Measurements from ENCODE around the gene NEFH.
"Not testable (repeated sequence)": the region's sequence is repeated elsewhere in the genome, so short reads cannot be mapped to it uniquely, and the experiment has no call there.

The NEFH gene

GRCh38 chr22:29487426-29487986, 7.5 kb downstream of the NEFH start:
- in situ Hi-C loops (cut with HindIII; ENCODE audit: low sequenced_read_pairs): no loop called here
- H3K4me3 ChIP-seq (ENCODE audit: low read depth, low read length): no peak overlapping the region
- TF ChIP-seq, protein P1, sequence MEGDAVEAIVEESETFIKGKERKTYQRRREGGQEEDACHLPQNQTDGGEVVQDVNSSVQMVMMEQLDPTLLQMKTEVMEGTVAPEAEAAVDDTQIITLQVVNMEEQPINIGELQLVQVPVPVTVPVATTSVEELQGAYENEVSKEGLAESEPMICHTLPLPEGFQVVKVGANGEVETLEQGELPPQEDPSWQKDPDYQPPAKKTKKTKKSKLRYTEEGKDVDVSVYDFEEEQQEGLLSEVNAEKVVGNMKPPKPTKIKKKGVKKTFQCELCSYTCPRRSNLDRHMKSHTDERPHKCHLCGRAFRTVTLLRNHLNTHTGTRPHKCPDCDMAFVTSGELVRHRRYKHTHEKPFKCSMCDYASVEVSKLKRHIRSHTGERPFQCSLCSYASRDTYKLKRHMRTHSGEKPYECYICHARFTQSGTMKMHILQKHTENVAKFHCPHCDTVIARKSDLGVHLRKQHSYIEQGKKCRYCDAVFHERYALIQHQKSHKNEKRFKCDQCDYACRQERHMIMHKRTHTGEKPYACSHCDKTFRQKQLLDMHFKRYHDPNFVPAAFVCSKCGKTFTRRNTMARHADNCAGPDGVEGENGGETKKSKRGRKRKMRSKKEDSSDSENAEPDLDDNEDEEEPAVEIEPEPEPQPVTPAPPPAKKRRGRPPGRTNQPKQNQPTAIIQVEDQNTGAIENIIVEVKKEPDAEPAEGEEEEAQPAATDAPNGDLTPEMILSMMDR (IDR thresholded peaks at IDR 0.05; ENCODE audit: low read depth, low read length, missing control alignments): no peak
- no peak for DNase-seq (ENCODE audit: low read depth)

DNA sequence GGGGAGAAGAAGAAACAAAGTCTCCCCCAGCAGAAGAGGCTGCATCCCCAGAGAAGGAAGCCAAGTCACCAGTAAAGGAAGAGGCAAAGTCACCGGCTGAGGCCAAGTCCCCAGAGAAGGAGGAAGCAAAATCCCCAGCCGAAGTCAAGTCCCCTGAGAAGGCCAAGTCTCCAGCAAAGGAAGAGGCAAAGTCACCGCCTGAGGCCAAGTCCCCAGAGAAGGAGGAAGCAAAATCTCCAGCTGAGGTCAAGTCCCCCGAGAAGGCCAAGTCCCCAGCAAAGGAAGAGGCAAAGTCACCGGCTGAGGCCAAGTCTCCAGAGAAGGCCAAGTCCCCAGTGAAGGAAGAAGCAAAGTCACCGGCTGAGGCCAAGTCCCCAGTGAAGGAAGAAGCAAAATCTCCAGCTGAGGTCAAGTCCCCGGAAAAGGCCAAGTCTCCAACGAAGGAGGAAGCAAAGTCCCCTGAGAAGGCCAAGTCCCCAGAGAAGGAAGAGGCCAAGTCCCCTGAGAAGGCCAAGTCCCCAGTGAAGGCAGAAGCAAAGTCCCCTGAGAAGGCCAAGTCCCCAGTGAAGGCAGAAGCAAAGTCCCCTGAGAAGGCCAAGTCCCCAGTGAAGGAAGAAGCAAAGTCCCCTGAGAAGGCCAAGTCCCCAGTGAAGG, 9.2 kb downstream of the NEFH start:
- in situ Hi-C loops (cut with HindIII; ENCODE audit: low sequenced_read_pairs); DNase-seq (ENCODE audit: low read depth); H3K4me3 ChIP-seq (ENCODE audit: low read depth, low read length): not testable (repeated sequence)

GRCh38 chr22:29491012-29491411, 11.0 kb downstream of the NEFH start:
- TF ChIP-seq, protein P1 (IDR thresholded peaks at IDR 0.05; ENCODE audit: low read depth, low read length, missing control alignments): no peak
- DNase-seq (ENCODE audit: low read depth): no peak
- in situ Hi-C loops (cut with HindIII; ENCODE audit: low sequenced_read_pairs): no loop called here
- no peak overlapping the region for H3K4me3 ChIP-seq (ENCODE audit: low read depth, low read length)

DNA sequence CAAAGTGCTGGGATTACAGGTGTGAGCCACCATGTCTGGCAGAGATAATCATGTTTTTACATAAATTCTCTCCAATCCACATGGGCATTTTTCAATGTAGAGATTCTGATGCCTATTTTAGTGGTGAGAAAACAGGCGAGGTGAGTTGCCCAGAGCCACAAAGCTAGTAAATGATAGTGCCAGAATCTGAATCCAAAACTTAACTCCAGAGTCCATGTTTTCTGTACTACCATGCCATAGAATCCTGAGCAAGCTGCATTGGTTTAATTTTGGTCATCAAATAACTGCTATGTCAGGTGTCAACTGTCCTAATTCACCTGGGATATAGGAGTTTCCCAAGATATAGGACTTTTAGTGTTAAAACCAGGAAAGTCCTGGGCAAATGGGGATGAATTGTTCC, 13.6 kb downstream of the NEFH start:
- no peak overlapping the region for H3K4me3 ChIP-seq (ENCODE audit: low read depth, low read length)
- no peak for DNase-seq (ENCODE audit: low read depth)
- in situ Hi-C loops (cut with HindIII; ENCODE audit: low sequenced_read_pairs): no loop called here
- TF ChIP-seq, protein P1 (IDR thresholded peaks at IDR 0.05; ENCODE audit: low read depth, low read length, missing control alignments): no peak

- H3K4me3 ChIP-seq (ENCODE audit: low read depth, low read length): no peak overlapping the region
- TF ChIP-seq, protein P1 (IDR thresholded peaks at IDR 0.05; ENCODE audit: low read depth, low read length, missing control alignments): no peak
- in situ Hi-C loops (cut with HindIII; ENCODE audit: low sequenced_read_pairs): no loop called here
- DNase-seq (ENCODE audit: low read depth): no peak
Observed at GRCh38 chr22:29499852-29500251, 19.8 kb downstream of the NEFH start.

DNA sequence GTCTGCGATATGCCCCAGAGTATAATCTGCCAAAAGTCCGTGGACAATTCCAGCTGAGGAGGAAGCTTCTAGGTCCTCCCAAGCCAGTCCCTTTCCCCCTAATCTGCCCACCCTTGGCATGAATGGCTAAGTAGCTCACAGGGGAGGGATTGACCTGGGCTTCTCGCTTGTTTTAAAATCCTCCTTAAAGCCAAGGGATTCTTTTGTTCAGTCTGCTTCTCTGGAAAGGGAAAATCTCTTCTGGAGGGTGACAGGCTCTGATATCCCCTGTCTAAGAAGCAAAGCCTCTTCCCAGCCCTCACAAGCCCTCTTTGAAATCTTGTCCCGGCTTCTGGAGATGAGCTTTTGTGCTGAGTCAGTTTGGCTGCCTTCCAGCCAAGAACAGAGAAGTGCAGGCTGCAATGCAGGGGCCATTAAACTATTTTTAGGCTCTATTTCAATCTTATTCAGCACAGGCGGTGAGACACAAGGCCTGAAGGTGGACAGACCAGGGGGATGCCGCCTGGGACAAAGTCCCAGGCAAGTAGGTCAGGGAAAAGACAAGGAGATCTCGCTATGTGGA, 23.9 kb downstream of the NEFH start:
- peak; percentile 19 for DNase-seq (ENCODE audit: low read depth)
- TF ChIP-seq, protein P1 (IDR thresholded peaks at IDR 0.05; ENCODE audit: low read depth, low read length, missing control alignments): no peak
- in situ Hi-C loops (cut with HindIII; ENCODE audit: low sequenced_read_pairs): no loop called here

DNA sequence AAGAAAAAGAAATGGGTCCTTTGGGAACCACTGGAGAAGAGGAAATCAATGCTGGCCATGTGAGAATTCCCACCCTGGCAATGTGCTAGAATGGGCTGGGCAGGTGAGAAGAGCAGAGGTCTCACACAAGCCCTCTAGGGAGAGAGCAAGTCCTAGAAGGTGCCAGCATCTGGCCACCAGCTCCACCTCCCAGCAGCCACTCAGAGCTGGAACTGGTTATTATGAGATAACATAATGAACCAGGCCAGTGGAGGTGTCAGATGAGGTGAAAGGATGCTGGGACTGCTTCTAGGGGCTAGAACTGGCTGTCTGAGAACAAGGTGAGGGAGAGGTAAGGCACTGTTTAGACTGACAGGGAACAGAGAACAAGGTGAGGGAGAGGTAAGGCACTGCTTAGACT, 29.3 kb downstream of the NEFH start:
- TF ChIP-seq, protein P1 (IDR thresholded peaks at IDR 0.05; ENCODE audit: low read depth, low read length, missing control alignments): no peak
- DNase-seq (ENCODE audit: low read depth): no peak
- in situ Hi-C loops (cut with HindIII; ENCODE audit: low sequenced_read_pairs): no loop called here
- no peak overlapping the region for H3K4me3 ChIP-seq (ENCODE audit: low read depth, low read length)

More for the DNA sequence above, 23.9 kb downstream of the NEFH start:
- H3K4me3 ChIP-seq (ENCODE audit: low read depth, low read length): no peak overlapping the region

Measured in astrocyte of the cerebellum (primary cell).